WTC11 (cell line): Measurements from ENCODE around the gene NDRG2. TPM values are rescaled to one million over a fixed set of nuclear protein-coding genes. Genes with fewer than 3 reads are reported as not detected.

Experiments
- ATAC-seq: fragments of 200-7000 bp; cut with Tn5 transposase; 2 replicates; pipeline ENCODE4 v1.10.0; 2021; ENCODE audit warnings: mild to moderate bottlenecking, moderate library complexity
- CTCF ChIA-PET: fragments of 300-600 bp; sonication (Branson Sonifier 250); formaldehyde crosslinking; loops from one replicate; lab custom pipeline; 2021; ENCODE audit warnings: antibody characterized with exemption; lab: Charles Lee
- POLR2A ChIA-PET: fragments of 350-600 bp; sonication (Branson Sonifier 250); formaldehyde crosslinking; loops from one replicate; lab custom pipeline; 2021; ENCODE audit warnings: antibody characterized with exemption; lab: Charles Lee
- DNase-seq: peaks from one replicate; pipeline ENCODE4 v3.0.0; 2021; ENCODE audit warnings: low spot score
- H3K27ac Mint-ChIP-seq: 2 replicates; pipeline ENCODE4 v1.8.0; 2021; ENCODE audit warnings: mixed read lengths
- H3K27me3 Mint-ChIP-seq: 2 replicates; pipeline ENCODE4 v1.8.0; 2021; ENCODE audit warnings: low read depth, mild to moderate bottlenecking, moderate library complexity, mixed read lengths
- H3K36me3 Mint-ChIP-seq: 2 replicates; pipeline ENCODE4 v1.8.0; 2021; ENCODE audit warnings: mixed read lengths
- H3K4me1 Mint-ChIP-seq: 2 replicates; pipeline ENCODE4 v1.8.0; 2022; ENCODE audit warnings: mixed read lengths
- H3K4me3 Mint-ChIP-seq: 2 replicates; pipeline ENCODE4 v1.8.0; 2021; ENCODE audit warnings: mild to moderate bottlenecking, moderate library complexity, mixed read lengths
- H3K9me3 Mint-ChIP-seq: 2 replicates; pipeline ENCODE4 v1.8.0; 2021; ENCODE audit warnings: mixed read lengths
- ELF4 ChIP-seq: sonication (generic); formaldehyde crosslinking; IDR thresholded peaks from 2 replicates; pipeline ENCODE4 v1.8.1; 2022; ENCODE audit warnings: low read depth, mild to moderate bottlenecking, moderate library complexity, missing genetic modification reagents
- JAZF1 ChIP-seq: fragments of 250-450 bp; sonication (Bioruptor Pico); IDR thresholded peaks from 2 replicates; pipeline ENCODE4 v1.9.0; 2021; ENCODE audit warnings: moderate library complexity, mild to moderate bottlenecking, inconsistent platforms
- MXD4 ChIP-seq: fragments of 250-450 bp; sonication (Bioruptor Pico); IDR thresholded peaks from 2 replicates; pipeline ENCODE4 v1.8.0; 2021; ENCODE audit warnings: mild to moderate bottlenecking, moderate library complexity, borderline replicate concordance
- NR1H2 ChIP-seq: sonication (generic); formaldehyde crosslinking; IDR thresholded peaks from 2 replicates; pipeline ENCODE4 v1.9.0; 2021; ENCODE audit warnings: mild to moderate bottlenecking, moderate library complexity, missing genetic modification reagents
- RORB ChIP-seq: fragments of 250-450 bp; sonication (Bioruptor Pico); IDR thresholded peaks from 2 replicates; pipeline ENCODE4 v1.9.0; 2021; ENCODE audit warnings: mild to moderate bottlenecking
- SOX15 ChIP-seq: fragments of 250-450 bp; sonication (Bioruptor Pico); IDR thresholded peaks from 2 replicates; pipeline ENCODE4 v1.9.0; 2021; ENCODE audit warnings: mild to moderate bottlenecking
- ZNF219 ChIP-seq: sonication (generic); formaldehyde crosslinking; IDR thresholded peaks from 2 replicates; pipeline ENCODE4 v1.8.0; 2023; ENCODE audit warnings: missing genetic modification reagents, mild to moderate bottlenecking, borderline replicate concordance
- ZNF671 ChIP-seq: fragments of 250-450 bp; sonication (Bioruptor Pico); IDR thresholded peaks from 2 replicates; pipeline ENCODE4 v1.8.0; 2021; ENCODE audit warnings: mild to moderate bottlenecking
- total RNA-seq: library from RNA; stranded (reverse); gene quantifications from 3 replicates; pipeline ENCODE4 v1.2.3, GENCODE V29; 2021
- TF ChIP-seq, protein P1 (sequence below): sonication (generic); formaldehyde crosslinking; IDR thresholded peaks from 2 replicates; pipeline ENCODE4 v1.8.1; 2023; ENCODE audit warnings: mild to moderate bottlenecking, missing genetic modification reagents, moderate library complexity
- TF ChIP-seq, protein P2 (sequence below): fragments of 200-600 bp; IDR thresholded peaks from 2 replicates; pipeline ENCODE4 v1.8.0; 2022; ENCODE audit warnings: antibody characterized with exemption
- TF ChIP-seq, protein P3 (sequence below): sonication (generic); formaldehyde crosslinking; IDR thresholded peaks from 2 replicates; pipeline ENCODE4 v1.8.0; 2022; ENCODE audit warnings: mild to moderate bottlenecking, missing genetic modification reagents
- TF ChIP-seq, protein P4 (sequence below): sonication (generic); formaldehyde crosslinking; IDR thresholded peaks from 2 replicates; pipeline ENCODE4 v1.8.0; 2023; ENCODE audit warnings: mild to moderate bottlenecking, missing genetic modification reagents
- TF ChIP-seq, protein P5 (sequence below): sonication (generic); formaldehyde crosslinking; IDR thresholded peaks from 2 replicates; pipeline ENCODE4 v1.8.1; 2023; ENCODE audit warnings: mild to moderate bottlenecking, missing genetic modification reagents
- TF ChIP-seq, protein P6 (sequence below): sonication (generic); formaldehyde crosslinking; conservative IDR thresholded peaks from 2 replicates; pipeline ENCODE4 v1.8.1; 2023; ENCODE audit warnings: mild to moderate bottlenecking, low read depth, missing genetic modification reagents, moderate library complexity

NDRG2 gene
- total RNA-seq, 1 experiment from 2014 or later, result 32.2 TPM

DNA sequence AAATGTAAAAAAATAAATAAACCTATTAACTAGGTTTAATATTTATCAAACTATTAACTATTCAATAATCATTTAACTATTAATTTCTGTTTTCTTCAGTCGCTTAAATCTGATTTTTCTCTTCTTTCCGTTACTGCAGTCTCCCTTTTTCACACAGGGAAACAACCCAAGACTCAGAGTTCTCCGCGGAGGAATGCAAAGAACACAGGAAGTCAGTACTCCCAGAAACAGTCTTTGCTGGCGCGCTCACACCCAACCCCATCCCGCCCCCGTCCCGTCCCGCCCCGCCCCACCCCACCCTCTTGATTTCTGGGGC, 35.4 kb downstream of the NDRG2 start:
- peak overlapping the region; percentile 89 for H3K4me3 Mint-ChIP-seq
- peaks cover 17% of the 10 kb centered on the region for H3K4me1 Mint-ChIP-seq
- no peaks in the 10 kb centered on the region for H3K9me3 Mint-ChIP-seq
- no peaks in the 10 kb centered on the region; the same call in 1 of the 2 replicates for H3K27me3 Mint-ChIP-seq
- H3K27ac Mint-ChIP-seq, result peak overlapping the region; percentile 91; the same call in 1 of the 2 replicates
- no peak for ATAC-seq
- ChIA-PET CTCF (interaction anchor here (2.3 kb wide), 1 partner anchor 18 kb away, joined by 12 read pairs; no protein-coding TSS in a partner anchor), POLR2A (no interaction called here)
- DNase-seq, result no peak
- H3K36me3 Mint-ChIP-seq, result peaks cover 32% of the 10 kb centered on the region
- TF ChIP-seq ZNF671 (CRISPR knock-in tag), result no peak

DNA sequence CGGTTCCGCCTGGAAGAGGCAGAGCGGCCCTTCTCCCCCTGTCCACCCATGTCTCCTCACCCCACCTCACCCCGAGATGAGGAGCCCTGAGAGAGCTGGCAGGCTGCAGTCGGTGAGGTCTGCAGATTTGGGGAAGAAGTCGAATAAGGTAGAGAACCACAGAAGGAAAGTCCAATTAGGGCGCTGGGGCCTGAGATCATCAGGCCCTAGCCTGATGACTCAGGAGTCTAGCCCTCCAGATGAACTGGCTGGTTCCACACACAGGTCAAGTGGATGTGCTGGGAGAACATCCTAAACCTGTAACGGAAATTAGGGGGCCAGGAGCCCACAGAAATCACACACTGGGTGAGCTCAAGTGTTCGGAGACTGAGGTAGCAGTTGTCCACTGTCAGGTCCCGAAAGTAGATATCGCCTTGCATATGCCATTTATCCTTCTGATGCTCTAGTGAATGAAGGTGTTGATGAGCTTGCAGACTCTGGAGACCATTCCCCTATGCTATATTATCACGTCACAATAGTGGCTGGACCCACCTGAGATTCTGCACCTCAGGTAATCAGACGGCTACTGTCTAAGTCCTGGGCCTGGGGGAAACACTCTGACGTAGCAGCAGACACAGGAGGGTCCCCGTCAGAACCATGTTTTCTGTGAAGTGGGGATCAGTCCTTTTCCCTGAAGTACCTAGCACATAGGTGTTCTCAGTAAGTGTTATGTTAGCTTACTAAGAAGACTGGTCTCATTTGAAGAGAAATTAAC, 36.0 kb downstream of the NDRG2 start:
- peaks cover 17% of the 10 kb centered on the region for H3K4me1 Mint-ChIP-seq
- POLR2A ChIA-PET, result no interaction called here
- peaks cover 1% of the 10 kb centered on the region; the same call in 1 of the 2 replicates for H3K27me3 Mint-ChIP-seq
- DNase-seq (no peak), ATAC-seq (no peak)
- TF ChIP-seq, protein P1, sequence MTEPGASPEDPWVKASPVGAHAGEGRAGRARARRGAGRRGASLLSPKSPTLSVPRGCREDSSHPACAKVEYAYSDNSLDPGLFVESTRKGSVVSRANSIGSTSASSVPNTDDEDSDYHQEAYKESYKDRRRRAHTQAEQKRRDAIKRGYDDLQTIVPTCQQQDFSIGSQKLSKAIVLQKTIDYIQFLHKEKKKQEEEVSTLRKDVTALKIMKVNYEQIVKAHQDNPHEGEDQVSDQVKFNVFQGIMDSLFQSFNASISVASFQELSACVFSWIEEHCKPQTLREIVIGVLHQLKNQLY, result no peak
- TF ChIP-seq, protein P2, sequence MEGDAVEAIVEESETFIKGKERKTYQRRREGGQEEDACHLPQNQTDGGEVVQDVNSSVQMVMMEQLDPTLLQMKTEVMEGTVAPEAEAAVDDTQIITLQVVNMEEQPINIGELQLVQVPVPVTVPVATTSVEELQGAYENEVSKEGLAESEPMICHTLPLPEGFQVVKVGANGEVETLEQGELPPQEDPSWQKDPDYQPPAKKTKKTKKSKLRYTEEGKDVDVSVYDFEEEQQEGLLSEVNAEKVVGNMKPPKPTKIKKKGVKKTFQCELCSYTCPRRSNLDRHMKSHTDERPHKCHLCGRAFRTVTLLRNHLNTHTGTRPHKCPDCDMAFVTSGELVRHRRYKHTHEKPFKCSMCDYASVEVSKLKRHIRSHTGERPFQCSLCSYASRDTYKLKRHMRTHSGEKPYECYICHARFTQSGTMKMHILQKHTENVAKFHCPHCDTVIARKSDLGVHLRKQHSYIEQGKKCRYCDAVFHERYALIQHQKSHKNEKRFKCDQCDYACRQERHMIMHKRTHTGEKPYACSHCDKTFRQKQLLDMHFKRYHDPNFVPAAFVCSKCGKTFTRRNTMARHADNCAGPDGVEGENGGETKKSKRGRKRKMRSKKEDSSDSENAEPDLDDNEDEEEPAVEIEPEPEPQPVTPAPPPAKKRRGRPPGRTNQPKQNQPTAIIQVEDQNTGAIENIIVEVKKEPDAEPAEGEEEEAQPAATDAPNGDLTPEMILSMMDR, result no peak
- TF ChIP-seq ELF4 (no peak), SOX15 (no peak), RORB (CRISPR knock-in tag) (no peak), NR1H2 (CRISPR knock-in tag) (no peak), ZNF219 (CRISPR knock-in tag) (no peak), JAZF1 (CRISPR knock-in tag) (no peak), MXD4 (CRISPR knock-in tag) (no peak)
- TF ChIP-seq, protein P3, sequence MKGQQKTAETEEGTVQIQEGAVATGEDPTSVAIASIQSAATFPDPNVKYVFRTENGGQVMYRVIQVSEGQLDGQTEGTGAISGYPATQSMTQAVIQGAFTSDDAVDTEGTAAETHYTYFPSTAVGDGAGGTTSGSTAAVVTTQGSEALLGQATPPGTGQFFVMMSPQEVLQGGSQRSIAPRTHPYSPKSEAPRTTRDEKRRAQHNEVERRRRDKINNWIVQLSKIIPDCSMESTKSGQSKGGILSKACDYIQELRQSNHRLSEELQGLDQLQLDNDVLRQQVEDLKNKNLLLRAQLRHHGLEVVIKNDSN (CRISPR knock-in tag), result no peak
- TF ChIP-seq, protein P4, sequence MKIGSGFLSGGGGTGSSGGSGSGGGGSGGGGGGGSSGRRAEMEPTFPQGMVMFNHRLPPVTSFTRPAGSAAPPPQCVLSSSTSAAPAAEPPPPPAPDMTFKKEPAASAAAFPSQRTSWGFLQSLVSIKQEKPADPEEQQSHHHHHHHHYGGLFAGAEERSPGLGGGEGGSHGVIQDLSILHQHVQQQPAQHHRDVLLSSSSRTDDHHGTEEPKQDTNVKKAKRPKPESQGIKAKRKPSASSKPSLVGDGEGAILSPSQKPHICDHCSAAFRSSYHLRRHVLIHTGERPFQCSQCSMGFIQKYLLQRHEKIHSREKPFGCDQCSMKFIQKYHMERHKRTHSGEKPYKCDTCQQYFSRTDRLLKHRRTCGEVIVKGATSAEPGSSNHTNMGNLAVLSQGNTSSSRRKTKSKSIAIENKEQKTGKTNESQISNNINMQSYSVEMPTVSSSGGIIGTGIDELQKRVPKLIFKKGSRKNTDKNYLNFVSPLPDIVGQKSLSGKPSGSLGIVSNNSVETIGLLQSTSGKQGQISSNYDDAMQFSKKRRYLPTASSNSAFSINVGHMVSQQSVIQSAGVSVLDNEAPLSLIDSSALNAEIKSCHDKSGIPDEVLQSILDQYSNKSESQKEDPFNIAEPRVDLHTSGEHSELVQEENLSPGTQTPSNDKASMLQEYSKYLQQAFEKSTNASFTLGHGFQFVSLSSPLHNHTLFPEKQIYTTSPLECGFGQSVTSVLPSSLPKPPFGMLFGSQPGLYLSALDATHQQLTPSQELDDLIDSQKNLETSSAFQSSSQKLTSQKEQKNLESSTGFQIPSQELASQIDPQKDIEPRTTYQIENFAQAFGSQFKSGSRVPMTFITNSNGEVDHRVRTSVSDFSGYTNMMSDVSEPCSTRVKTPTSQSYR, result no peak
- TF ChIP-seq, protein P5, sequence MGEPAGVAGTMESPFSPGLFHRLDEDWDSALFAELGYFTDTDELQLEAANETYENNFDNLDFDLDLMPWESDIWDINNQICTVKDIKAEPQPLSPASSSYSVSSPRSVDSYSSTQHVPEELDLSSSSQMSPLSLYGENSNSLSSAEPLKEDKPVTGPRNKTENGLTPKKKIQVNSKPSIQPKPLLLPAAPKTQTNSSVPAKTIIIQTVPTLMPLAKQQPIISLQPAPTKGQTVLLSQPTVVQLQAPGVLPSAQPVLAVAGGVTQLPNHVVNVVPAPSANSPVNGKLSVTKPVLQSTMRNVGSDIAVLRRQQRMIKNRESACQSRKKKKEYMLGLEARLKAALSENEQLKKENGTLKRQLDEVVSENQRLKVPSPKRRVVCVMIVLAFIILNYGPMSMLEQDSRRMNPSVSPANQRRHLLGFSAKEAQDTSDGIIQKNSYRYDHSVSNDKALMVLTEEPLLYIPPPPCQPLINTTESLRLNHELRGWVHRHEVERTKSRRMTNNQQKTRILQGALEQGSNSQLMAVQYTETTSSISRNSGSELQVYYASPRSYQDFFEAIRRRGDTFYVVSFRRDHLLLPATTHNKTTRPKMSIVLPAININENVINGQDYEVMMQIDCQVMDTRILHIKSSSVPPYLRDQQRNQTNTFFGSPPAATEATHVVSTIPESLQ (CRISPR knock-in tag), result no peak
- TF ChIP-seq, protein P6, sequence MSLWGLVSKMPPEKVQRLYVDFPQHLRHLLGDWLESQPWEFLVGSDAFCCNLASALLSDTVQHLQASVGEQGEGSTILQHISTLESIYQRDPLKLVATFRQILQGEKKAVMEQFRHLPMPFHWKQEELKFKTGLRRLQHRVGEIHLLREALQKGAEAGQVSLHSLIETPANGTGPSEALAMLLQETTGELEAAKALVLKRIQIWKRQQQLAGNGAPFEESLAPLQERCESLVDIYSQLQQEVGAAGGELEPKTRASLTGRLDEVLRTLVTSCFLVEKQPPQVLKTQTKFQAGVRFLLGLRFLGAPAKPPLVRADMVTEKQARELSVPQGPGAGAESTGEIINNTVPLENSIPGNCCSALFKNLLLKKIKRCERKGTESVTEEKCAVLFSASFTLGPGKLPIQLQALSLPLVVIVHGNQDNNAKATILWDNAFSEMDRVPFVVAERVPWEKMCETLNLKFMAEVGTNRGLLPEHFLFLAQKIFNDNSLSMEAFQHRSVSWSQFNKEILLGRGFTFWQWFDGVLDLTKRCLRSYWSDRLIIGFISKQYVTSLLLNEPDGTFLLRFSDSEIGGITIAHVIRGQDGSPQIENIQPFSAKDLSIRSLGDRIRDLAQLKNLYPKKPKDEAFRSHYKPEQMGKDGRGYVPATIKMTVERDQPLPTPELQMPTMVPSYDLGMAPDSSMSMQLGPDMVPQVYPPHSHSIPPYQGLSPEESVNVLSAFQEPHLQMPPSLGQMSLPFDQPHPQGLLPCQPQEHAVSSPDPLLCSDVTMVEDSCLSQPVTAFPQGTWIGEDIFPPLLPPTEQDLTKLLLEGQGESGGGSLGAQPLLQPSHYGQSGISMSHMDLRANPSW (CRISPR knock-in tag), result no peak
- H3K27ac Mint-ChIP-seq, result no peak overlapping the region
- peak overlapping the region; percentile 49 for H3K4me3 Mint-ChIP-seq
- peaks cover 28% of the 10 kb centered on the region for H3K36me3 Mint-ChIP-seq
- no peaks in the 10 kb centered on the region for H3K9me3 Mint-ChIP-seq
- CTCF ChIA-PET, result interaction anchor here (1.1 to 2.3 kb wide), 2 partner anchors 10 to 18 kb away, joined by 4 to 12 read pairs; partner anchors contain the start of gene SLC39A2
